HFF-Myc (cell line): ENCODE data around the gene GPR12.

ENCODE experiments used
- DNase-seq: peaks from one replicate; pipeline ENCODE4 v3.0.0-alpha.2; 2011; ENCODE audit warnings: low read depth; ENCODE audit errors: extremely low read depth
- H3K4me3 ChIP-seq: replicated peaks from 2 replicates; pipeline ENCODE4 v1.5.1; 2011; ENCODE audit warnings: low read depth, mild to moderate bottlenecking, control low read depth, low read length
- TF ChIP-seq, protein P1 (sequence below): IDR thresholded peaks from 2 replicates; pipeline ENCODE4 v1.5.1; 2012; ENCODE audit warnings: mild to moderate bottlenecking, low read depth, low read length, control low read depth; ENCODE audit errors: missing control alignments

The GPR12 gene

DNA sequence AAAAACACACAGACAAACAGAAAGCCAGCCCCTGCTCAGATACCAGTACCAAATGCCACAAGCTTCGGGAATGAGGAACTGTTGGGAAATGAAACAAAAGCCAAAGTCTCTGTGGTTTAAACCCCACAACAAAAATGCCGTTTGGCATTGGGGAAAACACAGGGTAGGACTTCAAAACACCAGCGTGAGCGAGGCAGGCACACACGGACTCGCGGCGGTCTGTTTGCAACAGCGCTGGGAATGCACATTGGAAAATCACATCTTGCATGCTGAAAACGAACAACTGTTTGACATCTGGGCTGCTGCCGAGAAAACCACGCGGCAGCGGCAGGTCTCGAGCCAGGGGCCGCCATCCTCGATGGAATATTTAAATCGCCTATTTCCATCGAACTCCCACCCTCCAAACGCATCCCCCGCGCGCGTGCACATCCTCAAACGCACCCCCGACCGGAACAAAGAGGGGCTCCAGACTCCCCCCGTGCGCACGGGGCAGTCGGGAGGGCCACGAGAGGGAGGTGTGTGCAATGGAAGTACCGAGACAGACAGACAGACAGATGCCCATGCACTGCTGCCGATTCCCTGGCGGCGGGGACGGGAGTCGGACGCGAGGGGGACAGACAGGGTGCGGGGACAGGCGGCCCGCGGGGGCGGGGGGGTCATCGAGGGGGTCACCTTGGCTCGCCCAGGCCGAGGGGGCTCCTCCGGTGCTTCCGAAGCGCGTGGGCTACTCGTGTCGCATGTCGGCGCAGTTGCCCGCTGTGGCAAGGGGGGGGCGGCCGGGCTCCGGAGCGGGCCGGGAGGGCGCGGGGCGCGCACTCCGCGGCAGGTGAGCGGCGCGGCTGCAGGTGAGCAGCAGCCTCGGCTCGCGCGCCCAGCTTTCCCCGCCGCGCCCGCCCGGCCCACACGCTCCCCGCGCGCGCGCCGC lies at the start of gene GPR12:
Gene GPR12 (minus strand): TSS at position 880 of the 925 bp plus-strand sequence. CDS start 959 bp downstream, outside the sequence.
- TF ChIP-seq, protein P1, sequence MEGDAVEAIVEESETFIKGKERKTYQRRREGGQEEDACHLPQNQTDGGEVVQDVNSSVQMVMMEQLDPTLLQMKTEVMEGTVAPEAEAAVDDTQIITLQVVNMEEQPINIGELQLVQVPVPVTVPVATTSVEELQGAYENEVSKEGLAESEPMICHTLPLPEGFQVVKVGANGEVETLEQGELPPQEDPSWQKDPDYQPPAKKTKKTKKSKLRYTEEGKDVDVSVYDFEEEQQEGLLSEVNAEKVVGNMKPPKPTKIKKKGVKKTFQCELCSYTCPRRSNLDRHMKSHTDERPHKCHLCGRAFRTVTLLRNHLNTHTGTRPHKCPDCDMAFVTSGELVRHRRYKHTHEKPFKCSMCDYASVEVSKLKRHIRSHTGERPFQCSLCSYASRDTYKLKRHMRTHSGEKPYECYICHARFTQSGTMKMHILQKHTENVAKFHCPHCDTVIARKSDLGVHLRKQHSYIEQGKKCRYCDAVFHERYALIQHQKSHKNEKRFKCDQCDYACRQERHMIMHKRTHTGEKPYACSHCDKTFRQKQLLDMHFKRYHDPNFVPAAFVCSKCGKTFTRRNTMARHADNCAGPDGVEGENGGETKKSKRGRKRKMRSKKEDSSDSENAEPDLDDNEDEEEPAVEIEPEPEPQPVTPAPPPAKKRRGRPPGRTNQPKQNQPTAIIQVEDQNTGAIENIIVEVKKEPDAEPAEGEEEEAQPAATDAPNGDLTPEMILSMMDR, result no peak
- DNase-seq, result no peak
- no peak within 1 kb of the TSS for H3K4me3 ChIP-seq

- DNase-seq, result no peak
- TF ChIP-seq, protein P1, result no peak
- H3K4me3 ChIP-seq, result no peak overlapping the region
These were observed 49.5 kb upstream of the GPR12 start for GRCh38 chr13:26810095-26810494.

GRCh38 chr13:26806891-26807290 lies 46.3 kb upstream of the GPR12 start:
- TF ChIP-seq, protein P1, result no peak
- no peak overlapping the region for H3K4me3 ChIP-seq
- DNase-seq, result no peak

DNA sequence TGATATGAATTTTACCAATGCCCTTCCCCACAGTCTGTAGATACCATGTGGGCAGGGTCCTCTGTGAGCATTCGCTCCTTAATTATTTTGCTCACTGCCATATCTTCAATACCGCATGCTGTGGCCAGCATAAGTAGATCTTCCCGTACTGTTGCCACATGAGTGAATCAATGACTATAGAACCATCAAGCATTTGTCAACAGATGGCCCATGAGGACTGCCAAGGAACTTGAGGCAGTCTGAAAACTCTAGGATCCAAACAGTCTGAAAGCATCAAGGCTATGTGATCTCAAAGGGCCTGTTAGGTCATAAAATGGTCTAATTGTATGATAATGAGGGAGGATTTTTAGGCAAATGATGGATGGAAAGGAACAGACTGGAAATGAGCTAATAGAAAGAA lies 27.4 kb upstream of the GPR12 start:
- DNase-seq, result no peak
- no peak overlapping the region for H3K4me3 ChIP-seq
- TF ChIP-seq, protein P1, result no peak

- no peak overlapping the region for H3K4me3 ChIP-seq
- no peak for DNase-seq
- TF ChIP-seq, protein P1, result no peak
These were observed 26.2 kb upstream of the GPR12 start for GRCh38 chr13:26786651-26787295.

- H3K4me3 ChIP-seq, result no peak overlapping the region
- peak; percentile 2 for DNase-seq
- TF ChIP-seq, protein P1, result no peak
These were observed 25.4 kb upstream of the GPR12 start for GRCh38 chr13:26785838-26786630.
